Transverse colon (tissue), 4 donors: Measurements from ENCODE around the gene GPR26. TPM values are rescaled to one million over a fixed set of nuclear protein-coding genes. Genes with fewer than 3 reads are reported as not detected.

Source experiments
- DNase-seq: peaks from one replicate; pipeline ENCODE4 v3.0.0-alpha.2; 2019
- H3K27ac ChIP-seq, 4 donors: fragments of 200-600 bp; sonication (generic); 2 replicates each; pipeline ENCODE4 v1.5.1; 2016 to 2018; ENCODE audit warnings: inconsistent platforms in 4 of 4
- H3K27me3 ChIP-seq: fragments of 200-600 bp; sonication (generic); 2 replicates; pipeline ENCODE4 v1.5.1; 2017; ENCODE audit warnings: inconsistent platforms
- H3K36me3 ChIP-seq, 4 donors: fragments of 200-600 bp; sonication (generic); 2 replicates each; pipeline ENCODE4 v1.5.1; 2017 to 2019; ENCODE audit warnings: inconsistent platforms in 4 of 4
- H3K4me1 ChIP-seq, 4 donors: fragments of 200-600 bp; sonication (generic); 2 replicates each; pipeline ENCODE4 v1.5.1; 2017 to 2020; ENCODE audit warnings: inconsistent platforms in 4 of 4
- H3K4me3 ChIP-seq, 4 donors: fragments of 200-600 bp; sonication (generic); 1 replicate in 1 of 4; 2 replicates in 3 of 4; pipeline versions ENCODE4 v1.5.1 to v1.6.1; 2017 to 2019; ENCODE audit warnings: inconsistent platforms in 4 of 4
- H3K9me3 ChIP-seq, 2 donors: fragments of 200-600 bp; sonication (generic); 2 replicates each; pipeline ENCODE4 v1.5.1; 2017 to 2019; ENCODE audit warnings: inconsistent platforms in 2 of 2
- EP300 ChIP-seq: sonication (generic); formaldehyde crosslinking; IDR thresholded peaks from one replicate; pipeline ENCODE4 v1.6.1; 2017; ENCODE audit warnings: antibody characterized with exemption, low read depth
- POLR2A ChIP-seq: fragments of 450-650 bp; IDR thresholded peaks from one replicate; pipeline ENCODE4 v1.6.1; 2016; ENCODE audit warnings: antibody characterized with exemption, mild to moderate bottlenecking, moderate library complexity
- POLR2AphosphoS5 ChIP-seq, 3 donors: sonication (generic); formaldehyde crosslinking; IDR thresholded peaks; one replicate each; pipeline ENCODE4 v1.6.1; 2016; ENCODE audit warnings: antibody characterized with exemption in 3 of 3
- WGBS, 2 donors: methylation state at CpG; one replicate each; pipeline ENCODE4 v1.1.5; 2018; ENCODE audit warnings: low coverage in 1 of 2; 5-methylcytosine and 5-hydroxymethylcytosine counted together
- in situ Hi-C, 4 donors: fragments of 200-750 bp; cut with MboI; loops; one replicate each; pipeline versions ENCODE4 v1.15.0 to v1.15.1; 2017; ENCODE audit warnings: low sequenced_read_pairs in 3 of 4, low pct_ligation_motif_present in 1 of 4, low pct_unique_long_range_greater_than_20kb in 1 of 4
- intact Hi-C: fragments of 100-400 bp; cut with DNase I; formaldehyde crosslinking; loops from one replicate; pipeline ENCODE4 v1.15.1; 2023; ENCODE audit warnings: low total_unique reads
- total RNA-seq, 4 donors: library from RNA; depleted of rRNA; stranded (reverse); fragments of >200 nt; gene quantifications; one replicate each; pipeline ENCODE4 v1.1.0, GENCODE V29; 2016
- TF ChIP-seq, protein P1 (sequence below), 5 experiments: fragments of 200-600 bp in 3 of 5; fragments of 450-650 bp in 2 of 5; sonication (generic) in 3 of 5; IDR thresholded peaks; 1 replicate in 2 of 5; 2 replicates in 3 of 5; pipeline ENCODE4 v1.5.1; 2016 to 2017; ENCODE audit warnings: antibody characterized with exemption in 5 of 5, inconsistent platforms in 3 of 5, mild to moderate bottlenecking in 2 of 5, moderate library complexity in 1 of 5

Gene GPR26
- total RNA-seq, 4 donors from 2014 or later = not detected

DNA sequence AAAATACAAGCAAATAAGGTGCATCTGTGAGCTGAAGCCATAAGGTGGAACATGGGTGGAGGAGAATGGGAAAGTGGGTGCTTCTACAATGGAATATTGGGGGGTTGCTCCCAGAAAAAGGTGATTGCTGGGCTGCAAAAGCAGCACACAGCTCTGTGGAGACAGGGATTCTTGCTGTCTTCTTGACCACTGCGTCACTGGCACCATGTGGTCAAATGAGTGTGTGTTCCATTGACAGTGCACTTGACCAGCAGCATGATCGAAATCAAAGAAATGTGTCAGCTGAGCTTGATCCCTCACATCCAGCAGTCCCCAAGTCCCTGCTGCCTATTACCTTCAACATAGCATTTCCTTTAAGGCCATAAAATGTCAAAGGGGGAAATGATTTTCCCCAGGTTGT is 56.2 kb downstream of the GPR26 start:
- Histone ChIP-seq H3K27me3 (no peaks in the 10 kb centered on the region), H3K4me3 (no peak overlapping the region), H3K4me1 (no peaks in the 10 kb centered on the region), H3K36me3 (no peaks in the 10 kb centered on the region), H3K27ac (no peak overlapping the region), H3K9me3 (no peaks in the 10 kb centered on the region)
- in situ Hi-C loops = no loop called here
- 91 to 100% methylated on average over 2 of the region's 2 CpGs for WGBS, 2 donors
- no peak for TF ChIP-seq EP300
- no peak for TF ChIP-seq POLR2A
- no peak for TF ChIP-seq POLR2AphosphoS5 (IDR thresholded peaks at IDR 0.05)
- TF ChIP-seq, protein P1, sequence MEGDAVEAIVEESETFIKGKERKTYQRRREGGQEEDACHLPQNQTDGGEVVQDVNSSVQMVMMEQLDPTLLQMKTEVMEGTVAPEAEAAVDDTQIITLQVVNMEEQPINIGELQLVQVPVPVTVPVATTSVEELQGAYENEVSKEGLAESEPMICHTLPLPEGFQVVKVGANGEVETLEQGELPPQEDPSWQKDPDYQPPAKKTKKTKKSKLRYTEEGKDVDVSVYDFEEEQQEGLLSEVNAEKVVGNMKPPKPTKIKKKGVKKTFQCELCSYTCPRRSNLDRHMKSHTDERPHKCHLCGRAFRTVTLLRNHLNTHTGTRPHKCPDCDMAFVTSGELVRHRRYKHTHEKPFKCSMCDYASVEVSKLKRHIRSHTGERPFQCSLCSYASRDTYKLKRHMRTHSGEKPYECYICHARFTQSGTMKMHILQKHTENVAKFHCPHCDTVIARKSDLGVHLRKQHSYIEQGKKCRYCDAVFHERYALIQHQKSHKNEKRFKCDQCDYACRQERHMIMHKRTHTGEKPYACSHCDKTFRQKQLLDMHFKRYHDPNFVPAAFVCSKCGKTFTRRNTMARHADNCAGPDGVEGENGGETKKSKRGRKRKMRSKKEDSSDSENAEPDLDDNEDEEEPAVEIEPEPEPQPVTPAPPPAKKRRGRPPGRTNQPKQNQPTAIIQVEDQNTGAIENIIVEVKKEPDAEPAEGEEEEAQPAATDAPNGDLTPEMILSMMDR (IDR thresholded peaks at IDR 0.05) = no peak
- intact Hi-C loops = no loop called here
- no peak for DNase-seq

DNA sequence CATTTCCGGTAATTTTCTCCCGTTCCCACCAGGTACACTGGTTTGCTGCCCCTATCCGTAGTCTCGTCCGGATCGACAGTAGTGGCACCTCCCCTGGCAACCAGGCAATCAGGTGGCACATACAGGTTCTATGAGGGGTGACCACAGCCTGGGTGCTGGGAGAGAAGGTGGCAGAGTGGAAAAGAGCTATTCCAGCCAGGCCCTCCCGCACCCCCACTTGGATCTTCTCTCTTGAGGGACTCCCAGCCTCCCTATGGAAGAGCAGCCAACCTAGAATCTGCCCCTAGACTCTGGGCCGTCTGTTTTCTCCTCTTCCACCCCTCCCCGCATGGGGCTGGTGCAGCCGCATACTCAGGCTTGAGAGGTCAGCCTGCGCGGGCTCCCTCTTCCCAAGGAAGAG is 58.6 kb downstream of the GPR26 start:
- WGBS, 2 donors = 80 to 94% methylated on average over 1 to 12 of the region's 12 CpGs

DNA sequence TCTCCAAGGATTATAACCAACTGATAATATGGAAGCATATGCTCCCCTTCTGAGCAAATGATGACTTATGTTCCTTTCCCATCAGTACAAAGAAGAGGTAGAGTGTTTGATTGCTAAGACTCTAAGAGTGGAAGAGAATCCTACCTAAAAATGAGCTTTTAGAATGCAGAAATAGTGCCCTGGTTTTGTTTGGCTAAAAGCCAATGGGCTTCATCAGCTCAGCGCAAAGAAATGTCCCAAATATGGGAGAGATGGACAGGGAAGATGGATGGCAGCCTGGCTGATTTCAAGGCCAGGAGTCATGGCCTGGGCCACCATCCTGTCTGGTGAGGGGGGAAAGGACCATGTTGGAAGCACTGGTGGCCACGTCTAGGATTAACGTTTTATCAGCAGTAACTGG is 60.2 kb downstream of the GPR26 start:
- no peak for DNase-seq
- H3K9me3 ChIP-seq = no peaks in the 10 kb centered on the region
- H3K27ac ChIP-seq = no peak overlapping the region
- H3K4me3 ChIP-seq = no peak overlapping the region
- no peaks in the 10 kb centered on the region for H3K27me3 ChIP-seq
- intact Hi-C loops (no loop called here), in situ Hi-C loops (no loop called here)
- TF ChIP-seq EP300 (no peak), POLR2AphosphoS5 (IDR thresholded peaks at IDR 0.05) (no peak), POLR2A (no peak)
- TF ChIP-seq, protein P1 (IDR thresholded peaks at IDR 0.05) = no peak
- no peaks in the 10 kb centered on the region for H3K36me3 ChIP-seq
- H3K4me1 ChIP-seq = no peaks in the 10 kb centered on the region
- 61% methylated on average over 3 of the region's 3 CpGs; no CpG with 5 or more reads in 1 of the 2 donors for WGBS, 2 donors

More for the DNA sequence above, 58.6 kb downstream of the GPR26 start:
- TF ChIP-seq, protein P1 (IDR thresholded peaks at IDR 0.05) = no peak
- TF ChIP-seq POLR2AphosphoS5 (IDR thresholded peaks at IDR 0.05) (no peak), EP300 (no peak), POLR2A (no peak)
- Histone ChIP-seq H3K9me3 (no peaks in the 10 kb centered on the region), H3K4me1 (no peaks in the 10 kb centered on the region), H3K27me3 (no peaks in the 10 kb centered on the region), H3K4me3 (no peak overlapping the region), H3K36me3 (no peaks in the 10 kb centered on the region), H3K27ac (no peak overlapping the region)
- no peak for DNase-seq
- in situ Hi-C loops (no loop called here), intact Hi-C loops (no loop called here)

DNA sequence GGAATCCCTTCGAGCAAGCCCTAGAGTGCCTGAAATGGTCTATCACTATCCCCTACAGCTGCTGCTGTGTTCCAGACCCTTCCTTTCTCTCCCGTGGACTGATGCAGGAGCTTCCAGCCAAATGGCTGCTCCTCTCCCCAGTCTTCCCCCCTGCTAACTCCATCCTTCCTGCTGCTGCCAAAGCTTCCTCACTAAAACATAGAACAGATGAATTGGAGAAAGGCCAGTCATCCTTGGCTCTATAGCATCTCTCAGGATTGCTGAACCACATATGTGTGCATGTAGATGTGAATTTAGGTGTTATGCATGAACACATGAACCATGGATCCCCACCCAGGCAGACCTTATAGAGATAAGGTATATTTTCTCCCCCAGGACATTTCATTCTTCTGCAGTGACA is 60.7 kb downstream of the GPR26 start:
- Histone ChIP-seq H3K27me3 (no peaks in the 10 kb centered on the region), H3K4me1 (no peaks in the 10 kb centered on the region), H3K36me3 (no peaks in the 10 kb centered on the region), H3K9me3 (no peaks in the 10 kb centered on the region), H3K4me3 (no peak overlapping the region), H3K27ac (no peak overlapping the region)
- intact Hi-C loops (no loop called here), in situ Hi-C loops (no loop called here)
- 67% methylated on average over 2 of the region's 2 CpGs; no CpG with 5 or more reads in 1 of the 2 donors for WGBS, 2 donors
- TF ChIP-seq EP300 (no peak), POLR2A (no peak), POLR2AphosphoS5 (IDR thresholded peaks at IDR 0.05) (no peak)
- TF ChIP-seq, protein P1 (IDR thresholded peaks at IDR 0.05) = no peak
- no peak for DNase-seq
